ENCODE data around the gene EFNA4.

DNA sequence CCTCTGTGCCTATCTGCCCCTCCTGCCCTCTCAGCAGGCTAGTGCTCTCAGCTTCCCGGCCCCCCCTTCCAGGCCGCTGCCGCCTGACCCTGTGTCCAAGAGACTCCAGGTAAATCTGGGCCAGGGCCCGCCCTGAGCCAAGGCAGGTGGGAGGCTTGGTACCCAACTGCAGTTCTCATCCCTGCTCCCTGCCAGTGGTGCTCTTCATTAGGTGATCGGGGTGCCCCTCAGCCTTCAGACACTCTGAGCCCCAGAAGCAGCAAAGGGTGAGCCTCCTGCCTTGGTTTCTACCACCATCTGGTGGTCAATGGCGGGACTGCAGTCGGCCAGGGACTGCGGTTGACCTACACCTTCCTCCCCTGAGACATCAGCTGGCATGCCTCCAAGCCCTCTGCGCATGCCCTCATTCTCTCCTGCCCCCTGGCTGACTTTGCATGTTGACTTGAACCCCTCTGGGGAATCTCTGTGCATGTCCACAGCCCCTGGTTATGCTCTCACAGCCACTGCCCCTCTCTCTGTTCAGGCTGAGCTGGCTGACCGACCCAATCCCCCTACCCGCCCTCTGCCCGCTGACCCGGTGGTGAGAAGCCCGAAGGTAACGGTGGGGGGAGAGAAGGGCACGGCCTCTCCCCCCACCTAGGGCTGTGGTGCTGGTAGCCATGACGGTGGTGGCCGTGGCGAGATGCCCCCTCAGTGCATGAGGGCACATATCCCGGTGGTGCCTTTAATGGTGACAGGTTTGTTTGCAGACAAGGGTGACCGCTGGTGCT is 2.0 kb upstream of the EFNA4 start:
- TF ChIP-seq, protein P1, sequence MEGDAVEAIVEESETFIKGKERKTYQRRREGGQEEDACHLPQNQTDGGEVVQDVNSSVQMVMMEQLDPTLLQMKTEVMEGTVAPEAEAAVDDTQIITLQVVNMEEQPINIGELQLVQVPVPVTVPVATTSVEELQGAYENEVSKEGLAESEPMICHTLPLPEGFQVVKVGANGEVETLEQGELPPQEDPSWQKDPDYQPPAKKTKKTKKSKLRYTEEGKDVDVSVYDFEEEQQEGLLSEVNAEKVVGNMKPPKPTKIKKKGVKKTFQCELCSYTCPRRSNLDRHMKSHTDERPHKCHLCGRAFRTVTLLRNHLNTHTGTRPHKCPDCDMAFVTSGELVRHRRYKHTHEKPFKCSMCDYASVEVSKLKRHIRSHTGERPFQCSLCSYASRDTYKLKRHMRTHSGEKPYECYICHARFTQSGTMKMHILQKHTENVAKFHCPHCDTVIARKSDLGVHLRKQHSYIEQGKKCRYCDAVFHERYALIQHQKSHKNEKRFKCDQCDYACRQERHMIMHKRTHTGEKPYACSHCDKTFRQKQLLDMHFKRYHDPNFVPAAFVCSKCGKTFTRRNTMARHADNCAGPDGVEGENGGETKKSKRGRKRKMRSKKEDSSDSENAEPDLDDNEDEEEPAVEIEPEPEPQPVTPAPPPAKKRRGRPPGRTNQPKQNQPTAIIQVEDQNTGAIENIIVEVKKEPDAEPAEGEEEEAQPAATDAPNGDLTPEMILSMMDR (IDR thresholded peaks at IDR 0.05), result peak; percentile 97
- no peak for TF ChIP-seq JUND (IDR thresholded peaks at IDR 0.05)
- peak; percentile 81 for TF ChIP-seq SMC3 (IDR thresholded peaks at IDR 0.05; ENCODE audit: low read depth, low read length)
- no peak for TF ChIP-seq POLR2AphosphoS5 (IDR thresholded peaks at IDR 0.05; ENCODE audit: low read depth, low read length)
